Neuron (in vitro differentiated cells): ENCODE results near the gene ZNF581.

Experiments
- H2AFZ ChIP-seq: one replicate; pipeline ENCODE4 v1.6.1; 2013; ENCODE audit warnings: low read depth, mild to moderate bottlenecking, inconsistent platforms, low read length, moderate library complexity
- H3K27me3 ChIP-seq: one replicate; pipeline ENCODE4 v1.6.1; 2013; ENCODE audit warnings: low read length; ENCODE audit not compliant: insufficient read depth
- H3K36me3 ChIP-seq: one replicate; pipeline ENCODE4 v1.6.1; 2013; ENCODE audit warnings: low read length; ENCODE audit not compliant: insufficient read depth
- H3K4me1 ChIP-seq: one replicate; pipeline ENCODE4 v1.6.1; 2013; ENCODE audit warnings: low read length; ENCODE audit not compliant: insufficient read depth
- H3K4me3 ChIP-seq: 2 replicates; pipeline ENCODE4 v1.5.1; 2013; ENCODE audit warnings: mild to moderate bottlenecking, low read length, moderate library complexity
- H3K9me3 ChIP-seq: one replicate; pipeline ENCODE4 v1.6.1; 2013; ENCODE audit warnings: low read length

ZNF581 gene

GRCh38 chr19:55671054-55671378 lies 27.6 kb downstream of the ZNF581 start:
- H3K9me3 ChIP-seq = no peaks in the 10 kb centered on the region
- no peak overlapping the region for H3K4me3 ChIP-seq
- H2AFZ ChIP-seq = no peak overlapping the region
- H3K36me3 ChIP-seq = peaks cover 60% of the 10 kb centered on the region
- peaks cover 14% of the 10 kb centered on the region for H3K4me1 ChIP-seq
- no peaks in the 10 kb centered on the region for H3K27me3 ChIP-seq

- Histone ChIP-seq H3K27me3 (no peaks in the 10 kb centered on the region), H2AFZ (no peak overlapping the region), H3K4me3 (no peak overlapping the region), H3K4me1 (peaks cover 22% of the 10 kb centered on the region), H3K36me3 (peaks cover 46% of the 10 kb centered on the region), H3K9me3 (no peaks in the 10 kb centered on the region)
Measured at GRCh38 chr19:55672418-55672817, 29.0 kb downstream of the ZNF581 start.

- H3K27me3 ChIP-seq = no peaks in the 10 kb centered on the region
- H3K36me3 ChIP-seq = peaks cover 47% of the 10 kb centered on the region
- H3K4me1 ChIP-seq = peaks cover 22% of the 10 kb centered on the region
- no peaks in the 10 kb centered on the region for H3K9me3 ChIP-seq
- H3K4me3 ChIP-seq = no peak overlapping the region
- no peak overlapping the region for H2AFZ ChIP-seq
Measured at GRCh38 chr19:55673465-55673864, 30.0 kb downstream of the ZNF581 start.

- H3K27me3 ChIP-seq = no peaks in the 10 kb centered on the region
- H3K36me3 ChIP-seq = peaks cover 46% of the 10 kb centered on the region
- H2AFZ ChIP-seq = no peak overlapping the region
- H3K4me1 ChIP-seq = peaks cover 22% of the 10 kb centered on the region
- H3K4me3 ChIP-seq = no peak overlapping the region
- no peaks in the 10 kb centered on the region for H3K9me3 ChIP-seq
Measured at GRCh38 chr19:55673889-55674288, 30.4 kb downstream of the ZNF581 start.

- Histone ChIP-seq H3K4me1 (peaks cover 22% of the 10 kb centered on the region), H3K27me3 (no peaks in the 10 kb centered on the region), H2AFZ (no peak overlapping the region), H3K4me3 (peak overlapping the region; percentile 80), H3K36me3 (peaks cover 46% of the 10 kb centered on the region), H3K9me3 (no peaks in the 10 kb centered on the region)
Measured at GRCh38 chr19:55674459-55674840, 31.0 kb downstream of the ZNF581 start.

- H3K9me3 ChIP-seq = no peaks in the 10 kb centered on the region
- peak within 1 kb of the TSS; percentile 80 for H3K4me3 ChIP-seq
- no peaks in the 10 kb centered on the region for H3K27me3 ChIP-seq
- H3K36me3 ChIP-seq = peaks cover 46% of the 10 kb centered on the region
- H2AFZ ChIP-seq = peak within 1 kb of the TSS; percentile 3
- H3K4me1 ChIP-seq = peaks cover 22% of the 10 kb centered on the region
Measured at GRCh38 chr19:55674841-55675660, 31.6 kb downstream of the ZNF581 start, which contains the start of gene EPN1. Gene EPN1, plus strand, starts transcription at chr19:55675226. Its CDS starts 3,402 bp downstream, at chr19:55678628.

- no peaks in the 10 kb centered on the region for H3K9me3 ChIP-seq
- H3K27me3 ChIP-seq = no peaks in the 10 kb centered on the region
- H3K4me3 ChIP-seq = peak overlapping the region; percentile 80
- peaks cover 22% of the 10 kb centered on the region for H3K4me1 ChIP-seq
- H3K36me3 ChIP-seq = peaks cover 46% of the 10 kb centered on the region
- H2AFZ ChIP-seq = no peak overlapping the region
Measured at GRCh38 chr19:55675661-55676354, 32.4 kb downstream of the ZNF581 start.

GRCh38 chr19:55676383-55676782 lies 32.9 kb downstream of the ZNF581 start:
- Histone ChIP-seq H2AFZ (no peak overlapping the region), H3K27me3 (no peaks in the 10 kb centered on the region), H3K4me3 (peak overlapping the region; percentile 80), H3K36me3 (peaks cover 47% of the 10 kb centered on the region), H3K9me3 (no peaks in the 10 kb centered on the region), H3K4me1 (peaks cover 22% of the 10 kb centered on the region)

- Histone ChIP-seq H3K4me1 (peaks cover 22% of the 10 kb centered on the region), H2AFZ (no peak overlapping the region), H3K36me3 (peaks cover 45% of the 10 kb centered on the region), H3K4me3 (peak overlapping the region; percentile 80), H3K9me3 (no peaks in the 10 kb centered on the region), H3K27me3 (no peaks in the 10 kb centered on the region)
Measured at GRCh38 chr19:55676889-55677505, 33.5 kb downstream of the ZNF581 start.

GRCh38 chr19:55677572-55678028 lies 34.2 kb downstream of the ZNF581 start:
- H3K27me3 ChIP-seq = no peaks in the 10 kb centered on the region
- H3K36me3 ChIP-seq = peaks cover 50% of the 10 kb centered on the region
- H2AFZ ChIP-seq = no peak overlapping the region
- no peak overlapping the region for H3K4me3 ChIP-seq
- no peaks in the 10 kb centered on the region for H3K9me3 ChIP-seq
- peaks cover 22% of the 10 kb centered on the region for H3K4me1 ChIP-seq

GRCh38 chr19:55678121-55678671 lies 34.7 kb downstream of the ZNF581 start:
- Histone ChIP-seq H2AFZ (no peak overlapping the region), H3K4me3 (no peak overlapping the region), H3K4me1 (peaks cover 20% of the 10 kb centered on the region), H3K27me3 (no peaks in the 10 kb centered on the region), H3K9me3 (no peaks in the 10 kb centered on the region), H3K36me3 (peaks cover 50% of the 10 kb centered on the region)

GRCh38 chr19:55679343-55680257 lies 36.2 kb downstream of the ZNF581 start:
- Histone ChIP-seq H2AFZ (no peak overlapping the region), H3K36me3 (peaks cover 54% of the 10 kb centered on the region), H3K4me1 (peaks cover 9% of the 10 kb centered on the region), H3K27me3 (no peaks in the 10 kb centered on the region), H3K4me3 (no peak overlapping the region), H3K9me3 (no peaks in the 10 kb centered on the region)
